GM21529 (cell line): Measurements from ENCODE around the gene SYT1.
A peak's percentile ranks its signal among the peaks of the same experiment; 100 is the strongest.

ENCODE experiments used
- ATAC-seq: cut with Tn5 transposase; IDR thresholded peaks from one replicate; pipeline ENCODE4 v1.9.1; 2021; ENCODE audit not compliant: unreplicated experiment

Gene SYT1

DNA sequence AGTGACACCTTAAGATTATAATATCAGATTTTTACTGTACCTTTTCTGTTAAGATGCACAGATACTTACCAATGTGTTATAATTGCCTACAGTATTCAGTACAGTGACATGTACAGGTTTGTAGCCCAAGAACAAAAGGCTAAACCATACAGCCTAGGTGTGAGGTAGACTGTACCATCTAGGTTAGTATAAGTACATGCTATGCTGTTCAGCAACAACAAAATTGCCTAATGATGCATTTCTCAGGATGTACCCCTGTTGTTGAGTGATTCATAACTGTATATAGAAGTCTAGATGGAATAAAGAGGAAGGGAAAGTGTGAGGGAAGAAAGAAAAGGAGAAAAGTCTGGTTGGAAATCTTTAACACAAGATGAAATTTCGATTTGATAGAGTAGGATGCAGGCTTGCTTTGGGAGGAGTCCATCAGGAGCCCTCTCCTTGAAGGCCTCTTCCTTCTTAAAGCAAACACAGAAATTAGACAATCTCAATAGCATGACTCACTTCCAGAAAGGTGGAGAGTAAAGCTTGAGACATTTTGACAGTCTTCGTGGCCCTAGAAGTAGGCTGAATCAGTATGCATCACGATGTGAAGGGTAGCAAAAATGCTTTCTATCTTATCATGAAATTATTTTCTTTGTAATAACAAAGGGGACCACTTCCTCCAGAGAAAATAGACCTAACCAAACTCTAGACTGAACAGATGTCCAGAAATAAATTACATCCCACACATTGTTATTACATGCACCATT is 191.5 kb downstream of the SYT1 start:
- ATAC-seq = no peak

DNA sequence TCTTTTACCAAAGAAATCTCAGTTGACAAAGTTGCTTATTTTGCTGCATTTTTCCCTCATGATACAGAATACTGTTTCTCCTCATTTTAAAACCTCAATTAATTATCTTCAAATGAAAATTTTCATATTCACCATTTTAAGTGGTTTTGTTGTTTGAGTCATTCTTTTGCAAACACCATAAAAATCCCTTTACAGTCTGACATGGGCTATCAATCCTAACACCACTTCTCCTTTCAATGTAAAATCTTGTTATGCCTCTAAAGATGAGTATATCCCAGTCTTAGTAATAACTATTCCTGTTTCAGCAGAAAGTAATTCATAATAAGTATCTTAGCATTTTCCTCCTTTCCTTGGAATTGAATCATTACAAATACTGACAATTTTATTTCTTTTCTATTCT is 192.2 kb downstream of the SYT1 start:
- no peak for ATAC-seq

DNA sequence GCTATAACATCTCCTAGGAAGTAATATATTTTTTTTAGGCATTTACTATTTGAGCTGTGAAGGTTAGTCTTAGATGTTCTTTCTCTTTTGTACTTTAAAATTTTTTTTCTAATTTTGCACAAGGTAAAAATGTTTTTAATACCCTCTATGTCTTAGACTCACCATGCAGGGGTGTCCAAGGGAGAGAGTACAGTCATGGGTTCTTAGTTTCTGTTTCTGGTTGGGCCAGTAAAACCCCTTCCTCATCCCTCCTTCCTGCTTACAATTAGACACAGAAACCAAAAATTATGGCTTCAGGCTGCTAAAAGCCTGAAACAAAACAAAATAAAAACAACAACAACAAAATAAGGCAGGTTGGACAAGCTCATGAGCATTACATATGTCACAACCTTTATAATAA is 193.0 kb downstream of the SYT1 start:
- ATAC-seq = peak; percentile 39

DNA sequence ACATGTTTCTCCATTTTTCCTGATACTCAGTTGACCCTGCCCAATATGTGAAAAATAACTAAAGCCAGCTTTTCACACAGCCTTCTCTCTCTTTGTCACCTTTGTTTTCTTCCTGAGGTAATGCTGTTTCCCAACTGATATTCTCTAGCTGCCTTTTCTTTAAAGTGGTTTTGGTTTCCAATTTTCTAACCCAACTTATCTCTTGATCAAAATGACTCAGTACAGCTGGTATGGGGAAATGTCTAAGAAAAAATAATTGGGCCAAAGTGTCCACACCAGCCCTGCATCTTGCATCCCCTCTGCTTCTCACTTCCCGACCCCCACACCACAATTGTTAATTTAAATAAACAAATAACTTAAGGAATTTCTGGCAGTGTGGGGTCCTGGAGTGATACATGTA is 193.8 kb downstream of the SYT1 start:
- ATAC-seq = no peak

DNA sequence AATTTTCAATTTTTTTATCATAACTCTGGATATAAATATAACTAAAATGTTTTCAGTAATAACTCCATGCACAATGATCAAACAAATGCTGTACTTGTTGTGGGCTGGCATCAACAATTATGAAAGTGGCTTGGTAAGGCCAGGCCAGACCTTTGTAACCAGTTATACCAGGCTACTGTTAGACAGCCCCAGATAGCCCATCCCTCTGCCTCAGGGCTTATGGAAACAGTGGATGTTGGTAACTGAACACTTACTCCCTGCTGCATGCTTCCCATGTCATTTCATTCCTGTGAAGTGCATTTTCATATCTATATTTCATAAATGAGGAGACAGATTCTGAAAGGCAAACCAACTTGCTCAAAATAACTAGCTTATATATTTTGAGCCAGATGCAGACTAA is 195.0 kb downstream of the SYT1 start:
- no peak for ATAC-seq

DNA sequence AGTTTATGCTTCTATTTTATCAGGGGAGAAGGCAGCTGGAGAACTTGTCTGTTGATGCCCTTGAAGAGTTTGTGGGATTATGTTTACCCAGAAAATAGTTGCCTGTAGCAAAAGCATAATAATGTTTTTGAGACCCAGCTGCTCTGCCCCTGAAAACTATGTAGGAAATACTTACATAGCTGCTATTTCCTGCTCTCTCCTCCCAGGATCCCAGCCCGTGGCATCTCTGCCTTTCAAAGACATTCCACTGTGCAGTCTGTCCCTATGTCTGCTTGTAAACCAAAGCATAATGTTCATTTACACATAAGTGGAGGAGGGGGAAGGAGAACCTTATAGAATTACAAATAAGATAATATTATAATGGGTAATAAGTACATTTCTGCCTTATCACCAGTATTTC is 198.7 kb downstream of the SYT1 start:
- ATAC-seq = no peak

DNA sequence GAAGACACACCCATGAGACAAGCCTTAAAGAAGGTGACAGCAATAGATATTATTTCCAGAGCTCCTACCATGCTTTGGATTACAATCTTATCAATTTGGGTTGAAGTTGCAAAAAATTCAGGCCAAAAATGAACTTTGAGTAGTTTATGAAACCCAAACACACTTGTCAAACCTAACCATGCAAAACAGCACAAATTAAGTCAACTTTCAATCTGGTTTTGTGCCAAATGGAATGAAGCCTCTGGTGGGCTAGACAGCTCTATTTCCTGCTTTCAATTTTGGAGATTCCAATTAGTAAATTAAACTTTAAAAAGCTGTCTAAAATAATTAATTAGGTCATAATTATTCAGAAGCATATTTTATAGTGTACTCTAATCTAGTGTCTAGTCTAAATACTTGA is 203.4 kb downstream of the SYT1 start:
- no peak for ATAC-seq

DNA sequence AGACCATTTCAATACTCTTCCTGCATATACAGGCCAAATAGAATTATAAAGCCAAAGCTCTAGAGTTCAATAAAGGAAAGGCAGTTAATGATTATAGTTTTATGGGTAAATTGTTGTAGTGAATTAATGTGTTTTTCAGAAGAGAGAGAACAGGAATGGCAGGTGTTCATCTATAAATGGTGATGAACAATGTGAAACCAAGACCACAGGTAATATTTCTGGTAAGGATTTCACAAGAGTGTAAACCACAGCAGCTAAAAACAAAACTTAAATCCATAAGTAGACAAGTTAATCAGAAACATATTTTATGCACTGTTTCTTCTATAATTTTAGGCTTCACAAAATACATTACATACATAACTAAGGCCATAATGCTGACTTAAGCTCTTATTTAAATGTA is 204.4 kb downstream of the SYT1 start:
- ATAC-seq = peak; percentile 96

DNA sequence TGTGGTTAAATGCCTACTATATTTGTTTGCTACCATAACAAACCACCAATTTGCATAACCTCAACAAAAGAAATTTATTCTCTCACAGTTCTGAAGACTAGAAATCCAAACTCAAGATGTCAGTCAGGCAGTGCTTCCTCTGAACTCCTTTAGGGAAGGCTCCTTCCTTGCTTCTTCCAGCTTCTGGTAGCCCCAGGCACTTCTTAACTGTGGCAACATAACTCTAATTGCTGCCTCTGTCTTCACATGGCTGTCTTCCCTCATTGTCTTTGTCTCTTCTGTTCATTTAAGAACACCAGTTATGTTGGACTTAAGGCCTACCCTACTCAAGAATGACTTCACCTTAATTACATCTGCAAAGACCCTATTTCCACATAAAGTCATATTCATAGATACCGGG is 206.9 kb downstream of the SYT1 start:
- no peak for ATAC-seq

DNA sequence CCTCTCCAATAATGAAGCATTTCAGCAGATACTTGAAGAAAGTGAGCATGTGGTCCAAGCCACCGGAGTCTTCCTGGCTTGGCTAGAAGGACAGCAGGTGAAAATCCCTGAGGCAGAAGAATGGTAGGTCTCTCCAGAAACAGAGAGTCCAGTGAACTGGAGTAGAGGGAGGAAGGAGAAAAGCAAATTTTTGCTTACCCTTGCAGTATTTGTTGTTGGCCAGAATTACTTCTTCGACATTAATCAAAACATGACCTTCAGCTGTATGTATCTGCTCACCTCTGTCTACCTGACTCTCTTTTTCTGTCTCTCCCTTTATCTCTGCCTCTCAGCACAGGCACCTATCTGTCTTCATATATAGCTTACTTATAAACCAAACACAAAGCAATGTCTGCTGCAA is 208.9 kb downstream of the SYT1 start:
- no peak for ATAC-seq

DNA sequence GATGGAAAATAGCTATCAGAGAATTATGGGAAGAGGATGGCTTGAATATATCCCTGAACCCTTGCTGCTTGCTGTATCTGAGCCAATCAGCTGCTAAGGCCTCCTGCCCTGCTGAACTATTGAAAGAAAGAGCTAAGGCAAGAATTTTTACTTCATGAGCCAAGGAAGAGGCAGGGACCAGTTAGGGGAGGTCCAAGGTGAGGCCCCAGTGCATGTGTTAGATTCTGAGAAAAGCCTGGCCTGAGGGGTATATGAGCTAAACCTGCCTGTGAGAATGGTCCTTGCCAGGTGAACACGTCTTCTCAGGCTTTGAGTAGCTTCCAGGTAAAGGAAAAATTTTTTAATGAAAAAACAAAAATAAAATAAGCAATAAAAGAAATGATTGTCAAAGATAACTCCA is 218.0 kb downstream of the SYT1 start:
- ATAC-seq = no peak

DNA sequence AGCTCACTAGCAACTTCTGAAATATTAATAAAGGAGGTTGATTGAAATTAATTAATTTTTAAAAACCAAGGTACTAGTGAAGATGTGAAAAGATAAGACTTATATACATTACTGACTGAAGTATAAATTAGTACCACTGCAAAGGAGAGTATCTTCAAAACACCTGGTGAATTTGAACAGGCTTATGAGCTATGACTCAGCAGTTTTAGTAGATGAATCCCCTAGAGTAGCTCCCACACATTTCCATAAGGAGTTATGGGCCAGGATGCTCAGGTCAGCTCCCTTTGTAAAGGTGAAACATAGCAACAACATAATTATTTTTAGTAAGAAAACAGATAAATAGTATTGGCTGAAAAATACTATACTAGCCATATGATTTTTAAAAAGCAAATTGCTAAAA is 218.6 kb downstream of the SYT1 start:
- no peak for ATAC-seq

DNA sequence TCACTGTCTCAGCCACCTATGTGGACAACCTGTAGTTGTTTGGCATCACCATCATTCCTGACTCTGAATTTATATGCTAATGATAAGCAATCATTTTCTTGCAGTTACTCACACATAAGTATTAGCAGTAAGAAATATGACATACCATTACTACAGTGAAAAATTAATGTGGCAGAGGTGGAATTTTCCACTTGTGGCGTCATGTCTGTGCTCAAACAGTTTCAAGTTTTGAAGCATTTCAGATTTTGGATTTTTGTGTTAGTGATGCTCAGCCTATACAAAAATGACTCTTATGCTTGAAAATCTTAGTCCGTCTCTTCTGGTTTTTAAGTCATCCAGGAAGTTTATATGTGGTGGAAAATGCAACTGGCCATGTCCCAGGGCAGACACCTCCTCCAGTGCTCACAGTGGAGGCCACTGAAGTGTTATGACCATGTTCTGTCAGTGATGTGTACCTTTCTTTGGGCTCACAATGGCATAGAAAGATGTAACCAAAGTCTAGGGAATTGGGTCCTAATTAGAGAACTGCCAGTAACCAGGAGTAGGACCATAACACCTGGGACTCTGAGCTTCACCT is 220.6 kb downstream of the SYT1 start:
- no peak for ATAC-seq

DNA sequence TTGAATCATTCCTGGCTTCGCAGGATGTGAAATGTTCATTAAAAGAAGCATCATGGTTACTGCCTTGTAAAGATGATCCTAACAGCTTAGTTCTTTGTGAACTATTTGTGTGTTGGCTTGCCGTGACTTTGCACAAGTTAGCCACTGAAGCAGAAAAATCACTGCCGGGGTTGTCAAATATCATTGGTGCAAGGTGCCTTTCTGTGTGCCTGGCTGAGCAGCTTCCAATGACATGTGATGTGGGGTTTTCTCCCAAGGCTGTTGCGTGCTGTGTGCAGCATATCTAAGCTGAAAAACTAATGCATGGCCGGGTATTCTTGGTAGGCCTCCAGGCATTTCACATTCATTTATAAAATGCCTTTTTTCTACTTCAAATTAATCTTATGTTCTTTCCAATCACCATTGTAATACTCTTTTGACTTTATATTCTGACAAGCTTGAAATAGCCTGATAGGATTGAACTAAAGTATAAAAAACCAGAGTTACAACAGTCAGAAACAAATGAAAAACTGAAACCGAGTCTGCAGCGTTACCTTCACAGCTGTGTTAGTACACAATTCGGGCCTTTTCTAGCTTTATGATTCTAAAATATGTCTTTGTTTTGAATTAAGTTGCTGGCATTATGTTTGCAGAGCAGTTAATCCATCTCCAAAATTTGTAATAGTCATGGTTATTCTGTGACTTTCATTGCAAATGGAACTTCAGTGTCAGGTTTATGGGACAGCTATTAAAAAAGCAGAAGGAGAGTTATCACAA is 222.1 kb downstream of the SYT1 start:
- no peak for ATAC-seq

DNA sequence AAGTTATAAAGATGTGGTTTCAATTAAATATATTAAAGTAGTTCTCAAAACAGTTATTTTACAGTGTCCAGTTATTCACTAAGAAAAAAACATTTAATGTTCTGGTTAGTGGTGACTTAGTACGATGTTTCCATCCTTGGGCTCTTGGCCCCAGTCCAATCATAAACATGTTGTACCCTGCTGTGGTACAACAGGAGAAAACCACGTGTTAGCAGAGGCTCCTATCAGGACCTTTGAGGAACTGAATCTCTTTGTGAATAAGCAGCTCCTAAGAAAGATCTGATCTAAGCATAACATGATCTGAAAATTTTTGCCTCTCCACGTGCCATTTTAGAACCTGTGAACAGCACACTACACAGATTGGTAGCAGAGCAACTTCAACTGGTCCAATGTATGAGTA is 234.0 kb downstream of the SYT1 start:
- no peak for ATAC-seq

DNA sequence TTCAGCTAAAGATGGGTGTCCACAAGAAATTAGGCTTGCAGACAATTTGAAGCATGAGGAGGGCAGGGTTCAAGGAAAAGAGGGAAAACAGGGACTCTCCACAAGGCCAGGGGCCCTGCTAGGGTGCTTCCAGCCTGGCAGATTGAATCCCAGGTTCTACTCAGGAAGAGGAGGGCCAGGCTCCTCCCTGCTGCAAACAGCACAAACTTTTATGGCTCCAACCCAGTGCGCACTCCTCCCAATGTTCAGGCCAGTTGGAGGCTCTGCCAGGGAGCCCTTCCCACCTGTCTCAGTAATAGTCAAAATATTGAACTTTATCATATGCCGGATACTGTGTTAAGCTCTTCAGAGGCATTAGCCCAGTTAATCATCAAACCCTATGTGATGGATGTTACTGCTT is 244.4 kb downstream of the SYT1 start:
- ATAC-seq = no peak

DNA sequence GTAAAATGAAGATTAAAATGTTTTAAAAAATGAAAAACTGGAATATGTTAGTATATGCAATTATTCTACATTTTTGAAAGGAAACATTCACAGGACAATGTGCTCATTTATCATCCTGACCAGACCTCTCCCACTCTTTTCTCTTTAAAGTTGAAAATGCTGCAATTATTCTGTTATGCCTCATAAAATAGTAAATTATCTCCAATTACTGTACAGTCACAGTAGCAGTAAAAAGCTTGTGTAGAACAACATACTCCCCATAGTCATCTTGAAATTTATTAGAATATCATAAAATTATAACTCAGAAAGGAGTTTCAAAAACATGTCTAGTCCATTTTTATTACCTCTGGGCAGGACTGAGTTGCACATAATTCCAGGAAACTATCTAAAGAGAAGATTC is 250.3 kb downstream of the SYT1 start:
- ATAC-seq = no peak

DNA sequence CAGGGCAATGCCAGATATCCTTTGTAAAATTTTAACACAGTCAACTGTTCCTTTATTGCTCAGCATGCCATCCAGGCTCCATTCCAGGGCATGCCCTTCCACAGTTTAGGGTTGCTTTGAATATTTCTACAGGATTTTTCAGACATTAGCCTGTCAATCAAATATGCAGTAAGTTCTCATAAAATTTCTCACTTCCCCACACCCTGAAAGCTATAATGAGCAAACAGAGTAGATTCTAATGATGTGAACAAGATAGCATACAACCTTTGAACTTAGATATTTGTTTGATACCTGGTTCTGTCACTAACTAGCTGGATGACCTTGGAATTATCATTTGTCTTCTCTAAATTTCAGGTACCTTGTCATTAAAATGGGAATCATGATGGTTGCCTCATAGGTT is 251.2 kb downstream of the SYT1 start:
- peak; percentile 43 for ATAC-seq

DNA sequence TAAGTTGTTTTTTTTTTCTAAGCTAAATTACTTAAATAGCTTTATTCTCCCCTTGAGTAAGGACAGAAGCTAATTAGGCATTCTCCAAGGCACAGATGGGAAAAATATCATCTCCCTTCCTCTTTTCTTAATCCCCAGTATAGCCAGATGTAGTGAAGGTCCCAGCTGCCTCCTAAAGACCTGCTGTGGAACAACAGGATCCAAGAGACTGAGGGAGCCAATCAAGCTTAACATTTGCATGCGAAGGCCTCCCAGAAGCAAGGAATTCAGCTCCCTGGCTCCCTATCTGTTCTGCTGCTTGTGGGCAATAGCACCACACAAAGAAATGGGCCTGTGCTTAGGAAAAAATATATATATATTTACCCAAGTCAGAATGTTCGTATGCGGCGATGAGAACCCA is 255.2 kb downstream of the SYT1 start:
- ATAC-seq = no peak

DNA sequence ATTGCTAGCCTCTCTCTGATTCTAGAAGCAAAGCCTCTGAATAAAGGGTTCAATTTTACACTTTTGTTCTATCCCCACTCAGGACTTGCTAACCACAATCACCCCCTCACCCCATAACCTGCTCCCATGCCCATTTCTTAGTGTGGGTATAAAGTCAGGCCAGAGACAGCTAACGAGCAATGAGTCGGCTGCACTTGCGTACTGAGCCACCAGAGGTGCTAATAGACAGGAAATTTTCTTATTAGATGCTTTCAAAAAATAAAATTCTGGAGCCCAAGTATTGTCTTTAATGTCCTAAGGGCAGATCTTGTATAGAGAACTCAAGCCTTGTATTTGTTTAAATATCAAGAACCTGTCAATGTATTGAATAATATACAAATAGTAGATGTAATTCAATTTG is 256.9 kb downstream of the SYT1 start:
- no peak for ATAC-seq

DNA sequence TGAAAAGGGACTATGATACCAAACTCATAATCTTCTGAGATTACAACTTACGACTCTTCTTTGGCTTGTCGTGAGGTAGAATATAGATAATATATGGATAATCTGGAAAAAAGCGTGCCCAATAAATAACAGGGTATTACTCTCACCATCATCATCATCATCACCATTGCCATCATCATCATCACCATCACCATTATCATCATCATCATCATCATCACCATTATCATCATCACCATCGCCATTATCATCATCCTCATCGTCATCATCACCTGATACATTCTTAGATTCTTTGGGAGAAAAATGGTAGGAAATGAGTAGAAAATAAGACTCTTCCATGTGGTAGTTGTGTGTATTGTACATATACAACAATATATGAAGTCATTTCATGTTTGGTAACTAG is 259.8 kb downstream of the SYT1 start:
- ATAC-seq = no peak

DNA sequence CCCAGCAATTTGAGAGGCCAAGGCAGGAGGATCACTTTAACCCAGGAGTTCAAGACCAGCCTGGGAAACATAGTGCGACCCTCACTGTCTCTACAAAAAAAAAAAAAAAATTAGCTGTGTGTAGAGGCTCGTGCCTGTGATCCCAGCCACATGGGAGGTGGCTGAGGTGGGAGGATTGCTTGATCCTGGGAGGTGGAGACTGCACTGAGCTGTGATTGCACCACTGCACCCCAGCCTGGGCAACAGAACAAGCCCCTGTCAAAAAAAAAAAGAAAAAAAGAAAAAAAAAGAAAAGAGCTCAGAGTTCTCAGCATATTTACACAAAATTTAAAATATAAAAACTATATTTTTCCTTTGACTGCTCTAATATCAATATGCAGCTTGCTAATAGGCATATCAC is 260.8 kb downstream of the SYT1 start:
- ATAC-seq = no peak
